Gastroesophageal sphincter (tissue), 3 donors: ENCODE measurements around the gene AGBL4.

Source experiments
- CTCF ChIP-seq, 4 experiments: fragments of 200-600 bp in 2 of 4; fragments of 450-650 bp in 2 of 4; sonication (generic) in 1 of 4; IDR thresholded peaks; one replicate each; pipeline ENCODE4 v1.5.1; 2017 to 2019; ENCODE audit warnings: antibody characterized with exemption in 4 of 4, mild to moderate bottlenecking in 2 of 4, moderate library complexity in 2 of 4
- EP300 ChIP-seq: sonication (generic); formaldehyde crosslinking; IDR thresholded peaks from one replicate; pipeline ENCODE4 v1.6.1; 2017; ENCODE audit warnings: antibody characterized with exemption, mild to moderate bottlenecking
- POLR2A ChIP-seq, 2 donors: fragments of 450-650 bp; IDR thresholded peaks; one replicate each; pipeline ENCODE4 v1.6.1; 2017; ENCODE audit warnings: antibody characterized with exemption in 2 of 2, mild to moderate bottlenecking in 2 of 2, moderate library complexity in 1 of 2

GRCh38 chr1:49085079-49085478, 938.7 kb downstream of the AGBL4 start:
- TF ChIP-seq CTCF (IDR thresholded peaks at IDR 0.05) (no peak), EP300 (no peak), POLR2A (IDR thresholded peaks at IDR 0.05) (no peak)
